ENCODE measurements around the gene APC.
A peak's percentile ranks its signal among the peaks of the same experiment; 100 is the strongest.

The APC gene

GRCh38 chr5:112743631-112744030 lies 5.9 kb downstream of the APC start:
- Histone ChIP-seq H3K4me3 (ENCODE audit: low read depth, low read length) (no peak overlapping the region), H3K27ac (ENCODE audit: extremely low read depth, low read depth, low read length) (no peak overlapping the region), H3K4me1 (ENCODE audit: control insufficient read depth, insufficient read depth, low read length) (peaks cover 5% of the 10 kb centered on the region; the same call in 1 of the 2 replicates), H3K36me3 (ENCODE audit: control insufficient read depth in 2 of 2, insufficient read depth in 1 of 2, low read length in 2 of 2) (no peaks in the 10 kb centered on the region; a peak in 1 of 3 replicates), H3K9me3 (ENCODE audit: control insufficient read depth, insufficient read depth, low read depth, low read length) (no peaks in the 10 kb centered on the region)
- ChIA-PET POLR2A (no interaction called here), CTCF (interaction anchor here (0.6 to 2.0 kb wide), 3 partner anchors 11 to 52 kb away, joined by 3 to 5 read pairs (median 4); no protein-coding TSS in a partner anchor)
- TF ChIP-seq ZNF426 (tag by site-specific recombination; IDR thresholded peaks at IDR 0.05) (no peak), ZNF239 (tag by site-specific recombination; IDR thresholded peaks at IDR 0.05) (no peak), ZSCAN23 (tag by site-specific recombination; IDR thresholded peaks at IDR 0.05) (no peak), HIC1 (tag by site-specific recombination; IDR thresholded peaks at IDR 0.05) (no peak), ZNF175 (tag by site-specific recombination; IDR thresholded peaks at IDR 0.05) (no peak), ZNF10 (tag by site-specific recombination; IDR thresholded peaks at IDR 0.05) (no peak), ZBTB49 (tag by site-specific recombination; IDR thresholded peaks at IDR 0.05; ENCODE audit: low read depth) (no peak), ZNF394 (tag by site-specific recombination; IDR thresholded peaks at IDR 0.05; ENCODE audit: borderline replicate concordance) (peak; percentile 48; the same call in 1 of the 2 replicates), ZNF350 (tag by site-specific recombination; IDR thresholded peaks at IDR 0.05) (no peak), GLIS2 (tag by site-specific recombination; IDR thresholded peaks at IDR 0.05) (no peak), PRDM10 (tag by site-specific recombination; IDR thresholded peaks at IDR 0.05) (no peak), ZNF513 (tag by site-specific recombination; IDR thresholded peaks at IDR 0.05) (no peak), ZNF221 (tag by site-specific recombination; IDR thresholded peaks at IDR 0.05; ENCODE audit: borderline replicate concordance) (no peak), ZNF146 (tag by site-specific recombination; IDR thresholded peaks at IDR 0.05) (no peak), ZBTB17 (tag by site-specific recombination; IDR thresholded peaks at IDR 0.05) (no peak), ZBTB48 (tag by site-specific recombination; IDR thresholded peaks at IDR 0.05) (no peak), ZNF362 (tag by site-specific recombination; IDR thresholded peaks at IDR 0.05) (peak; percentile 96), ZEB2 (tag by site-specific recombination; IDR thresholded peaks at IDR 0.05) (peak; percentile 76), PRDM6 (tag by site-specific recombination; IDR thresholded peaks at IDR 0.05) (peak; percentile 29; the same call in 1 of the 2 replicates), OVOL3 (tag by site-specific recombination; IDR thresholded peaks at IDR 0.05) (no peak), ZNF24 (tag by site-specific recombination; IDR thresholded peaks at IDR 0.05) (0 out of 2 replicates have a peak, but pooled peaks have one; percentile 23), PRDM4 (tag by site-specific recombination; IDR thresholded peaks at IDR 0.05) (0 out of 2 replicates have a peak, but pooled peaks have one; percentile 15), ZNF324 (tag by site-specific recombination; IDR thresholded peaks at IDR 0.05) (0 out of 2 replicates have a peak, but pooled peaks have one; percentile 50)
